Body of pancreas (tissue), 4 donors: ENCODE data around the gene MRPL55.

Experiments used
- POLR2A ChIP-seq, 3 donors: fragments of 450-650 bp; IDR thresholded peaks; one replicate each; pipeline ENCODE4 v1.6.1; 2016; ENCODE audit warnings: antibody characterized with exemption in 3 of 3, mild to moderate bottlenecking in 2 of 3
- TF ChIP-seq, protein P1 (sequence below), 7 experiments: fragments of 450-650 bp in 4 of 7; fragments of 200-600 bp in 3 of 7; sonication (generic) in 3 of 7; IDR thresholded peaks; one replicate each; pipeline ENCODE4 v1.5.1; 2016 to 2019; ENCODE audit warnings: antibody characterized with exemption in 7 of 7

DNA sequence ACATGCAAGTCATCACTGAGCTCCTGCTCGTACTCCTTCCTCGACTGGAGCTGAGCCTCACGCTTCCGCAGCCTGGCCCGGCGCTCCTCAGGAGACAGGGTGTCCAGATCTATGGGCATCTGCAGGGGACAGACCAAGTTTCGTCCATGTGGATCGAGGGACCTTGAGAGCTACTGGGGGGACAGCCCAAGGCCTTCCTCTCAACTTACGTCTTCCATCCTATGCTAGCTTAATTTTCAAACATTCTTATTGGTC, 2.4 kb downstream of the MRPL55 start:
- TF ChIP-seq POLR2A (IDR thresholded peaks at IDR 0.05) = no peak
- TF ChIP-seq, protein P1, sequence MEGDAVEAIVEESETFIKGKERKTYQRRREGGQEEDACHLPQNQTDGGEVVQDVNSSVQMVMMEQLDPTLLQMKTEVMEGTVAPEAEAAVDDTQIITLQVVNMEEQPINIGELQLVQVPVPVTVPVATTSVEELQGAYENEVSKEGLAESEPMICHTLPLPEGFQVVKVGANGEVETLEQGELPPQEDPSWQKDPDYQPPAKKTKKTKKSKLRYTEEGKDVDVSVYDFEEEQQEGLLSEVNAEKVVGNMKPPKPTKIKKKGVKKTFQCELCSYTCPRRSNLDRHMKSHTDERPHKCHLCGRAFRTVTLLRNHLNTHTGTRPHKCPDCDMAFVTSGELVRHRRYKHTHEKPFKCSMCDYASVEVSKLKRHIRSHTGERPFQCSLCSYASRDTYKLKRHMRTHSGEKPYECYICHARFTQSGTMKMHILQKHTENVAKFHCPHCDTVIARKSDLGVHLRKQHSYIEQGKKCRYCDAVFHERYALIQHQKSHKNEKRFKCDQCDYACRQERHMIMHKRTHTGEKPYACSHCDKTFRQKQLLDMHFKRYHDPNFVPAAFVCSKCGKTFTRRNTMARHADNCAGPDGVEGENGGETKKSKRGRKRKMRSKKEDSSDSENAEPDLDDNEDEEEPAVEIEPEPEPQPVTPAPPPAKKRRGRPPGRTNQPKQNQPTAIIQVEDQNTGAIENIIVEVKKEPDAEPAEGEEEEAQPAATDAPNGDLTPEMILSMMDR (IDR thresholded peaks at IDR 0.05) = no peak
